NCI-H82 treated with DMSO at 0.1 percent for 48 hours (cell line): Measurements from ENCODE around the gene MAP2K6.
A peak's percentile ranks its signal among the peaks of the same experiment; 100 is the strongest.

Source experiments
- DNase-seq: peaks from one replicate; lab custom pipeline; 2025; ENCODE audit not compliant: unreplicated experiment; lab: John Stamatoyannopoulos, UW

The MAP2K6 gene

GRCh38 chr17:69414408-69415274, at the start of gene MAP2K6:
Gene MAP2K6 (plus strand): TSS chr17:69414697. CDS start chr17:69414985, 288 bp downstream.
- peak; percentile 77 for DNase-seq

- DNase-seq, result no peak
These were observed 47.2 kb upstream of the MAP2K6 start for GRCh38 chr17:69367298-69367697.

GRCh38 chr17:69373069-69373468, 41.4 kb upstream of the MAP2K6 start:
- no peak for DNase-seq

GRCh38 chr17:69375229-69375628, 39.3 kb upstream of the MAP2K6 start:
- no peak for DNase-seq

GRCh38 chr17:69388822-69389442, 25.6 kb upstream of the MAP2K6 start:
- DNase-seq, result no peak

GRCh38 chr17:69390795-69391501, 23.5 kb upstream of the MAP2K6 start:
- DNase-seq, result no peak

- no peak for DNase-seq
These were observed 13.2 kb upstream of the MAP2K6 start for GRCh38 chr17:69401251-69401650.

GRCh38 chr17:69402052-69402451, 12.4 kb upstream of the MAP2K6 start:
- no peak for DNase-seq

- no peak for DNase-seq
These were observed 10.1 kb upstream of the MAP2K6 start for GRCh38 chr17:69404399-69404798.

GRCh38 chr17:69405096-69405495, 9.4 kb upstream of the MAP2K6 start:
- DNase-seq, result no peak

- DNase-seq, result no peak
These were observed 7.6 kb upstream of the MAP2K6 start for GRCh38 chr17:69406941-69407340.

- DNase-seq, result no peak
These were observed 6.7 kb upstream of the MAP2K6 start for GRCh38 chr17:69407759-69408158.

GRCh38 chr17:69410671-69411070, 3.8 kb upstream of the MAP2K6 start:
- DNase-seq, result no peak

- DNase-seq, result no peak
These were observed 2.7 kb upstream of the MAP2K6 start for GRCh38 chr17:69411766-69412165.

GRCh38 chr17:69412251-69412671, 2.2 kb upstream of the MAP2K6 start:
- DNase-seq, result no peak

GRCh38 chr17:69415431-69415830, 934 bp downstream of the MAP2K6 start:
- no peak for DNase-seq

GRCh38 chr17:69417545-69418483, 3.3 kb downstream of the MAP2K6 start:
- no peak for DNase-seq

GRCh38 chr17:69418535-69418934, 4.0 kb downstream of the MAP2K6 start:
- no peak for DNase-seq

GRCh38 chr17:69423450-69423849, 9.0 kb downstream of the MAP2K6 start:
- DNase-seq, result no peak

- no peak for DNase-seq
These were observed 10.0 kb downstream of the MAP2K6 start for GRCh38 chr17:69424287-69425041.
